ENCODE results near the gene RNF214. TPM values are rescaled to one million over a fixed set of nuclear protein-coding genes. Genes with fewer than 3 reads are reported as not detected.

The RNF214 gene
- polyA plus RNA-seq, 1 experiment = 15.1 TPM

- no peak for TF ChIP-seq CTCF (IDR thresholded peaks at IDR 0.05; ENCODE audit: low read depth, low read length)
- ChIA-PET CTCF (no interaction called here), POLR2A (no interaction called here)
- H3K27ac ChIP-seq (ENCODE audit: low read depth, low read length) = no peak overlapping the region
- DNase-seq (ENCODE audit: low read depth, low spot score) = no peak
- no peaks in the 10 kb centered on the region for H3K27me3 ChIP-seq (ENCODE audit: control insufficient read depth, insufficient read depth, low read length)
- no peaks in the 10 kb centered on the region; the same call in 1 of the 2 replicates for H3K9me3 ChIP-seq (ENCODE audit: control insufficient read depth, insufficient read depth, low read length)
- no peak overlapping the region for H3K4me3 ChIP-seq (ENCODE audit: low read depth, low read length)
These were observed 100.4 kb downstream of the RNF214 start for GRCh38 chr11:117332843-117333242.

GRCh38 chr11:117333917-117334316 is 101.4 kb downstream of the RNF214 start:
- no peak for DNase-seq (ENCODE audit: low read depth, low spot score)
- Histone ChIP-seq H3K4me3 (ENCODE audit: low read depth, low read length) (no peak overlapping the region), H3K9me3 (ENCODE audit: control insufficient read depth, insufficient read depth, low read length) (no peaks in the 10 kb centered on the region), H3K27me3 (ENCODE audit: control insufficient read depth, insufficient read depth, low read length) (no peaks in the 10 kb centered on the region), H3K27ac (ENCODE audit: low read depth, low read length) (no peak overlapping the region)
- TF ChIP-seq CTCF (IDR thresholded peaks at IDR 0.05; ENCODE audit: low read depth, low read length) = no peak
- POLR2A ChIA-PET = interaction anchor here (0.6 to 0.7 kb wide), 3 partner anchors 8 to 215 kb away, joined by 4 to 6 read pairs (median 6); no protein-coding TSS in a partner anchor
- CTCF ChIA-PET = interaction anchor here (0.6 to 0.7 kb wide), 2 partner anchors 11 to 81 kb away, joined by 8 to 9 read pairs; no protein-coding TSS in a partner anchor

GRCh38 chr11:117334896-117335295 is 102.4 kb downstream of the RNF214 start:
- CTCF ChIA-PET = no interaction called here
- Histone ChIP-seq H3K4me3 (ENCODE audit: low read depth, low read length) (no peak overlapping the region), H3K27ac (ENCODE audit: low read depth, low read length) (no peak overlapping the region), H3K27me3 (ENCODE audit: control insufficient read depth, insufficient read depth, low read length) (no peaks in the 10 kb centered on the region), H3K9me3 (ENCODE audit: control insufficient read depth, insufficient read depth, low read length) (no peaks in the 10 kb centered on the region)
- POLR2A ChIA-PET = no interaction called here
- TF ChIP-seq CTCF (IDR thresholded peaks at IDR 0.05; ENCODE audit: low read depth, low read length) = no peak
- DNase-seq (ENCODE audit: low read depth, low spot score) = no peak

GRCh38 chr11:117335399-117335798 is 102.9 kb downstream of the RNF214 start:
- Histone ChIP-seq H3K27me3 (ENCODE audit: control insufficient read depth, insufficient read depth, low read length) (no peaks in the 10 kb centered on the region), H3K9me3 (ENCODE audit: control insufficient read depth, insufficient read depth, low read length) (no peaks in the 10 kb centered on the region), H3K4me3 (ENCODE audit: low read depth, low read length) (no peak overlapping the region), H3K27ac (ENCODE audit: low read depth, low read length) (no peak overlapping the region)
- no peak for TF ChIP-seq CTCF (IDR thresholded peaks at IDR 0.05; ENCODE audit: low read depth, low read length)
- ChIA-PET POLR2A (no interaction called here), CTCF (interaction anchor here (0.7 kb wide), 2 partner anchors 40 to 611 kb away, joined by 4 to 5 read pairs; no protein-coding TSS in a partner anchor)
- no peak for DNase-seq (ENCODE audit: low read depth, low spot score)

Small RNA genes lying within 50 kb of the gene (small RNA-seq; reads per million reads assigned to genes)
- not detected for gene RF00564 (ENCODE audit: insufficient read length, low read depth)

Other genes with a start within 250 kb of the RNF214 start
- 9.0 and 12.6 TPM in 2 replicates for gene SIK3, start 134.2 kb upstream of the RNF214 start, polyA plus RNA-seq (2011; rRNA removed)
- gene PAFAH1B2, start 88.4 kb upstream of the RNF214 start, polyA plus RNA-seq (2011; rRNA removed) = 46.1 and 48.8 TPM in 2 replicates
- 32.5 and 45.0 TPM in 2 replicates for gene SIDT2, start 53.9 kb upstream of the RNF214 start, polyA plus RNA-seq (2011; rRNA removed)
- 3,100 and 3,444 TPM in 2 replicates for gene TAGLN, start 33.3 kb upstream of the RNF214 start, polyA plus RNA-seq (2011; rRNA removed)
- gene PCSK7, start 598 bp upstream of the RNF214 start, polyA plus RNA-seq (2011; rRNA removed) = 23.5 and 26.9 TPM in 2 replicates
- gene BACE1-AS, start 58.7 kb downstream of the RNF214 start, polyA plus RNA-seq (2011; rRNA removed) = 5.4 and 6.3 TPM in 2 replicates
- 41.3 and 48.2 TPM in 2 replicates for gene BACE1, start 83.6 kb downstream of the RNF214 start, polyA plus RNA-seq (2011; rRNA removed)
- 19.5 and 22.5 TPM in 2 replicates for gene CEP164, start 95.2 kb downstream of the RNF214 start, polyA plus RNA-seq (2011; rRNA removed)

Data from AG04450 (cell line).